Keratinocyte (primary cell): ENCODE results near the gene C11orf68. TPM values are rescaled to one million over a fixed set of nuclear protein-coding genes. Genes with fewer than 3 reads are reported as not detected.
A peak's percentile ranks its signal among the peaks of the same experiment; 100 is the strongest.

Experiments
- DNase-seq: peaks from one replicate; pipeline ENCODE4 v3.0.0-alpha.2; 2011; ENCODE audit warnings: low read depth, missing footprints, low spot score
- FAIRE-seq: peaks from 2 replicates; lab custom pipeline; 2011; peaks lifted over from hg19 to GRCh38; lab: Jason Lieb, UNC
- H2AFZ ChIP-seq: 2 replicates; pipeline ENCODE4 v1.6.0; 2012; ENCODE audit warnings: low read length, control low read depth, inconsistent platforms; ENCODE audit not compliant: control insufficient read depth
- H3K27ac ChIP-seq: 2 replicates; pipeline ENCODE4 v1.5.1; 2011; ENCODE audit warnings: low read length; ENCODE audit not compliant: control insufficient read depth, insufficient read depth
- H3K27me3 ChIP-seq: 3 replicates; pipeline ENCODE4 v1.6.0; 2011; ENCODE audit warnings: low read length; ENCODE audit not compliant: control insufficient read depth, insufficient read depth; ENCODE audit errors: extremely low read depth
- H3K36me3 ChIP-seq, 2 experiments: 2 replicates in 1 of 2; 3 replicates in 1 of 2; pipeline ENCODE4 v1.5.1; 2011; ENCODE audit warnings: low read length in 2 of 2, mild to moderate bottlenecking in 1 of 2; ENCODE audit not compliant: control insufficient read depth in 2 of 2, insufficient read depth in 2 of 2; ENCODE audit errors: extremely low read depth in 1 of 2
- H3K4me1 ChIP-seq: 3 replicates; pipeline ENCODE4 v1.5.1; 2011; ENCODE audit warnings: low read length; ENCODE audit not compliant: control insufficient read depth, insufficient read depth; ENCODE audit errors: extremely low read depth
- H3K4me2 ChIP-seq: 3 replicates; pipeline ENCODE4 v1.6.0; 2011; ENCODE audit warnings: low read depth, low read length; ENCODE audit not compliant: control insufficient read depth, insufficient read depth; ENCODE audit errors: extremely low read depth
- H3K4me3 ChIP-seq, 3 experiments: fragments of 200-600 bp in 1 of 3; sonication (generic) in 1 of 3; 2 replicates in 2 of 3; 3 replicates in 1 of 3; pipeline ENCODE4 v1.5.1; 2011 to 2016; ENCODE audit warnings: low read length in 3 of 3, mild to moderate bottlenecking in 3 of 3, control low read depth in 2 of 3, inconsistent platforms in 1 of 3, low read depth in 1 of 3, mixed read lengths in 1 of 3, mixed run types in 1 of 3, moderate library complexity in 1 of 3; ENCODE audit not compliant: control insufficient read depth in 2 of 3, insufficient read depth in 2 of 3; ENCODE audit errors: extremely low read depth in 1 of 3
- H3K79me2 ChIP-seq: 2 replicates; pipeline ENCODE4 v1.6.0; 2012; ENCODE audit warnings: low read length; ENCODE audit not compliant: control insufficient read depth, insufficient read depth
- H3K9ac ChIP-seq: 3 replicates; pipeline ENCODE4 v1.6.0; 2011; ENCODE audit warnings: low read length; ENCODE audit not compliant: control insufficient read depth, insufficient read depth; ENCODE audit errors: extremely low read depth
- H3K9me1 ChIP-seq: 3 replicates; pipeline ENCODE4 v1.6.0; 2011; ENCODE audit warnings: low read length; ENCODE audit not compliant: control insufficient read depth, insufficient read depth; ENCODE audit errors: extremely low read depth
- H3K9me3 ChIP-seq: 2 replicates; pipeline ENCODE4 v1.5.1; 2012; ENCODE audit warnings: low read depth, low read length; ENCODE audit not compliant: control insufficient read depth
- H4K20me1 ChIP-seq: 3 replicates; pipeline ENCODE4 v1.6.0; 2011; ENCODE audit warnings: low read length; ENCODE audit not compliant: control insufficient read depth, insufficient read depth; ENCODE audit errors: extremely low read depth
- EZH2 ChIP-seq: IDR thresholded peaks from one replicate; pipeline ENCODE4 v1.6.1; 2012; ENCODE audit warnings: inconsistent platforms, mild to moderate bottlenecking, low read length, moderate library complexity
- dilution Hi-C: fragments of 300-500 bp; cut with MboI; formaldehyde crosslinking; loops from one replicate; pipeline ENCODE4 v1.7.0; 2020; ENCODE audit warnings: low sequenced_read_pairs; ENCODE audit not compliant: extremely low pct_ligation_motif_present
- polyA plus RNA-seq, 5 experiments: library from polyadenylated mRNA; depleted of rRNA in 3 of 5; stranded (reverse) in 3 of 5; stranded (forward) in 1 of 5; unstranded in 1 of 5; fragments of >200 nt; gene quantifications; 1 replicate in 1 of 5; 2 replicates in 3 of 5; 3 replicates in 1 of 5; pipeline versions ENCODE4 v1.2.1 to v1.2.3, GENCODE V29; 2011 to 2012; ENCODE audit warnings: missing spikeins in 2 of 5, low read depth in 1 of 5, low replicate concordance in 1 of 5
- TF ChIP-seq, protein P1 (sequence below), 3 experiments: IDR thresholded peaks in 1 of 3; conservative IDR thresholded peaks in 1 of 3; optimal IDR thresholded peaks in 1 of 3; 2 replicates in 2 of 3; 3 replicates in 1 of 3; pipeline versions ENCODE3 to v1.5.1; 2011; ENCODE audit warnings: low read length in 3 of 3, mild to moderate bottlenecking in 3 of 3, moderate library complexity in 2 of 3, control low read depth in 1 of 3, inconsistent platforms in 1 of 3; ENCODE audit not compliant: insufficient read depth in 2 of 3; ENCODE audit errors: extremely low read depth in 1 of 3

C11orf68 gene
- polyA plus RNA-seq, 1 donor (not counting 4 experiments of a cell fraction or from before 2014, with no cell fraction given) = 18.4 TPM

DNA sequence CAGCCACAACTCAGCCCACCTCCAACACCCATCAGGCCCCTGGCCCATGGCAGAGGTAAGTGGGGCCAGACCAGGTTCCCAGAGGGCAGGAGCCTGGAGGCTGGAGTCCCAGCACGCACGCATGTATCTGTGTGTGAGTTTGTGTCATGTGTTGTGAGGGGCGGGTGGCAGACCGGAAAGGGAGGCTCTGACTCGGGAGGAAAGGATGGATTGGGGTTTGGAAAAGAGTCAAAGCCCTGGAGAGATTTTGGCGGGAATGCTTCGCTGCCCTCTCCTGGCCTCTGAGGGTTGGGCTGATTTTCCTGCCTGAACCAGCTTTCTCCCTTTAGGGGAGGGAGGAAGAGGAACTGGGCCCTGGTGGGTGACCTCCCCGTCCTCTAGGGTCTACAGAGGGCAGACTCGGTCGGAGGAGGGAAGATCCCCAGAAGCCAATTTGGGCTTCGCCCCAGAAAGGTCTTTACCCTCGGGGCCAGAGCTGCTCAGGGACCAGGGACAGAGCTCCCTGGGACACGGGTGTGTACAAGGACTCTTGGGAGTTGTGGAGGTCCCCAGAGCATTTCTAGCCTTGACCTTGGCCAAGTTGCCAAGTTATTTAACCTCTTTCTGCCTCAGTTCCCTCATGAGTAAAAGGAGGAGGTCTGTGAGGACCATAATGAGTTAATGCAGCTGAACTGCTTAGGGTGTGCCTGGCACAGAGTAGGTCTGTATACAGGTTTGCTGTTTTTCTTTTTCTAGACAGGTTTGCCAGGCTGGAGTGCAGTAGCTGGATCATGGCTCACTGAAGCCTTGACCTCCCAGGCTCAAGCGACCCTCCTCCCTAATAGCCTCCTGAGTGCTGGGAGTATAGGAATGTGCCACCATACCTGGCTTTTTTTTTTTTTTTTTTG, 6.9 kb downstream of the C11orf68 start:
- Histone ChIP-seq H3K4me1 (peaks cover 62% of the 10 kb centered on the region), H2AFZ (no peak overlapping the region), H3K9me1 (no peaks in the 10 kb centered on the region), H3K36me3 (no peaks in the 10 kb centered on the region), H3K79me2 (peaks cover 12% of the 10 kb centered on the region), H3K4me3 (peak overlapping the region in 2 of 3 experiments; percentile 22 to 48), H3K9ac (peak overlapping the region; percentile 86), H3K9me3 (no peaks in the 10 kb centered on the region), H3K27me3 (no peaks in the 10 kb centered on the region), H3K4me2 (peak overlapping the region; percentile 71), H4K20me1 (no peaks in the 10 kb centered on the region), H3K27ac (peak overlapping the region; percentile 95)
- peak; percentile 34 for FAIRE-seq
- no peak for DNase-seq
- dilution Hi-C loops = no loop called here
- TF ChIP-seq, protein P1, sequence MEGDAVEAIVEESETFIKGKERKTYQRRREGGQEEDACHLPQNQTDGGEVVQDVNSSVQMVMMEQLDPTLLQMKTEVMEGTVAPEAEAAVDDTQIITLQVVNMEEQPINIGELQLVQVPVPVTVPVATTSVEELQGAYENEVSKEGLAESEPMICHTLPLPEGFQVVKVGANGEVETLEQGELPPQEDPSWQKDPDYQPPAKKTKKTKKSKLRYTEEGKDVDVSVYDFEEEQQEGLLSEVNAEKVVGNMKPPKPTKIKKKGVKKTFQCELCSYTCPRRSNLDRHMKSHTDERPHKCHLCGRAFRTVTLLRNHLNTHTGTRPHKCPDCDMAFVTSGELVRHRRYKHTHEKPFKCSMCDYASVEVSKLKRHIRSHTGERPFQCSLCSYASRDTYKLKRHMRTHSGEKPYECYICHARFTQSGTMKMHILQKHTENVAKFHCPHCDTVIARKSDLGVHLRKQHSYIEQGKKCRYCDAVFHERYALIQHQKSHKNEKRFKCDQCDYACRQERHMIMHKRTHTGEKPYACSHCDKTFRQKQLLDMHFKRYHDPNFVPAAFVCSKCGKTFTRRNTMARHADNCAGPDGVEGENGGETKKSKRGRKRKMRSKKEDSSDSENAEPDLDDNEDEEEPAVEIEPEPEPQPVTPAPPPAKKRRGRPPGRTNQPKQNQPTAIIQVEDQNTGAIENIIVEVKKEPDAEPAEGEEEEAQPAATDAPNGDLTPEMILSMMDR (optimal IDR thresholded peaks at IDR 0.05 in 1 of 3, IDR thresholded peaks at IDR 0.05 in 1 of 3, conservative IDR thresholded peaks at IDR 0.05 in 1 of 3; ENCODE audit: extremely low read depth in 1 of 3, insufficient read depth in 2 of 3, low read length in 3 of 3) = peak in 2 of 3 experiments; percentile 24 to 35
- no peak for TF ChIP-seq EZH2

DNA sequence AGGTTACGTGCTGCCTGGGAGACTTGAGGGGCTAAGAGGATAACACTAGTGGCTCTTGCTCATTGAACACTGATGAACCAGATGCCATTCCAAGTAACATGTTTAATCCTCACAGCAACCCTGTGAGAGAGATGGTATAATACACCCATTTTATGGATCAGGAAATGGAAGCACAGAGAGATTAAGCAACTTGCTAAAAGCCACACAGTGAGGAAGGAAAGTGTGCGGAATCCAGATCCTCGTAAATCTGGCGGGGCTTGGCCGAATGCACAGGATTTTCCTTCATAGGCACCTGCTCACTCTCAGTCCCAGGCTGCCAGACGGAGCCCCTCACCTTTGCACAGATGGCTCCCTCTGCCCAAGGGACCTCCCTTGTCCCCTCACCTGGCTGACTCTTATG, 11.0 kb downstream of the C11orf68 start:
- no peak for DNase-seq
- Histone ChIP-seq H3K36me3 (no peaks in the 10 kb centered on the region), H3K4me2 (no peak overlapping the region), H4K20me1 (no peaks in the 10 kb centered on the region), H3K9me3 (no peaks in the 10 kb centered on the region), H2AFZ (no peak overlapping the region), H3K9ac (no peak overlapping the region), H3K4me1 (peaks cover 36% of the 10 kb centered on the region), H3K79me2 (no peaks in the 10 kb centered on the region), H3K27ac (no peak overlapping the region), H3K27me3 (no peaks in the 10 kb centered on the region), H3K9me1 (no peaks in the 10 kb centered on the region), H3K4me3 (no peak overlapping the region)
- dilution Hi-C loops = no loop called here
- no peak for TF ChIP-seq EZH2
- TF ChIP-seq, protein P1 (optimal IDR thresholded peaks at IDR 0.05 in 1 of 3, IDR thresholded peaks at IDR 0.05 in 1 of 3, conservative IDR thresholded peaks at IDR 0.05 in 1 of 3; ENCODE audit: extremely low read depth in 1 of 3, insufficient read depth in 2 of 3, low read length in 3 of 3) = no peak
- no peak for FAIRE-seq
